HepG2 (cell line): ENCODE data around the gene SLC2A13.

Experiments
- NR2C2 ChIP-seq: sonication (generic); formaldehyde crosslinking; IDR thresholded peaks from 2 replicates; pipeline ENCODE4 v1.4.0; 2020; ENCODE audit warnings: missing genetic modification reagents, mild to moderate bottlenecking, moderate library complexity, borderline replicate concordance
- POLR2A ChIP-seq, 2 experiments: IDR thresholded peaks; 2 replicates each; pipeline ENCODE4 v1.6.1; 2011; ENCODE audit warnings: low read depth in 2 of 2, low read length in 2 of 2, mild to moderate bottlenecking in 1 of 2, moderate library complexity in 1 of 2; ENCODE audit not compliant: insufficient read depth in 1 of 2

- TF ChIP-seq NR2C2 (no peak), POLR2A (IDR thresholded peaks at IDR 0.05; ENCODE audit: insufficient read depth in 1 of 2, low read depth in 2 of 2, low read length in 2 of 2) (no peak)
Measured at GRCh38 chr12:39788239-39788638, 317.6 kb downstream of the SLC2A13 start.
